Right ventricle myocardium inferior (tissue), 1 donor: Measurements from ENCODE around the gene NVL. TPM values are rescaled to one million over a fixed set of nuclear protein-coding genes. Genes with fewer than 3 reads are reported as not detected.
"Not testable (repeated sequence)": the region's sequence is repeated elsewhere in the genome, so short reads cannot be mapped to it uniquely, and the experiment has no call there.

Source experiments
- ATAC-seq: fragments of 200-7000 bp; cut with Tn5 transposase; one replicate; pipeline ENCODE4 v1.9.1; 2020; ENCODE audit warnings: mild to moderate bottlenecking, moderate library complexity
- DNase-seq: peaks from one replicate; pipeline ENCODE4 v3.0.0; 2021; ENCODE audit errors: missing footprints
- intact Hi-C: fragments of 100-400 bp; cut with DNase I; formaldehyde crosslinking; loops from one replicate; pipeline ENCODE4 v1.11.0; 2022
- total RNA-seq: library from RNA; stranded (reverse); fragmentation: NEBNext Ultra II Directional; extraction: Animal tissue kit (Norgen Biotek cat#: 25700); gene quantifications from one replicate; pipeline ENCODE4 v1.2.1, GENCODE V29; 2021
- donor health status: DM: no; HTN: yes; CAD: no; lungs with severe emphysema.

Gene NVL
- total RNA-seq, 1 donor from 2014 or later: 8.3 TPM

DNA sequence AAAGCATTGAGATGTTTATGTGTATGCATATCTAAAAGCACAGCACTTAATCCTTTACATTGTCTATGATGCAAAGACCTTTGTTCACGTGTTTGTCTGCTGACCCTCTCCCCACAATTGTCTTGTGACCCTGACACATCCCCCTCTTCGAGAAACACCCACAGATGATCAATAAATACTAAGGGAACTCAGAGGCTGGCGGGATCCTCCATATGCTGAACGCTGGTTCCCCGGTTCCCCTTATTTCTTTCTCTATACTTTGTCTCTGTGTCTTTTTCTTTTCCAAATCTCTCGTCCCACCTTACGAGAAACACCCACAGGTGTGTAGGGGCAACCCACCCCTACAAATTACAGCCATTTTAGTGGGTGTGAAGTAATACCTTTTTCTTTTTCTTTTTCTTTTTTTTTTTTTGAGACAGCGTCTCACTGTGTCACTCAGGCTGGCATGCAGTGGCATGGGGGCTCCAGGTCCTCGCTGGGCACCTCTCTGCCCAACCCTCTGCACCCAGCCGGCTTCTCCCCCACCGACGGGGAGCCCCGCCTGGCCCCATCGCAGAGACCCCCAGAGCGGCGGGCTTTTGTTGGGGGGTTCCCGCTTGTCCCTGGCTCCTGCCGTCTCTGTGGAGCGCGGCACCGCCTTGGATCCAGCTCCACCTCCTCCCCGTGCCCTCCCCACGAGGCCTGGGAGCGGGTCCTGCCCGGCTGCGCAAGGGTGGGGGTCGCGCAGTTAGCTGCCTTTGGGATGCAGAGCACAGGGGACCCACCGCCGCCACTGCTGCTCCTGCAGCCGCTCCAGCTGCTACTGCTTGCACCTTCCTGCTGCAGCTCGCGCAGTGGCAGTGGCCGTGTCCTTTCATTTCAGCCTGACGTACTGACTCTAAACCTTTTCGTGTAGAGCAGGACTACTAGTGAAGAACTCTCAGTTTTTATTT, 10.7 kb upstream of the NVL start:
- ATAC-seq, intact Hi-C loops, DNase-seq: not testable (repeated sequence)

DNA sequence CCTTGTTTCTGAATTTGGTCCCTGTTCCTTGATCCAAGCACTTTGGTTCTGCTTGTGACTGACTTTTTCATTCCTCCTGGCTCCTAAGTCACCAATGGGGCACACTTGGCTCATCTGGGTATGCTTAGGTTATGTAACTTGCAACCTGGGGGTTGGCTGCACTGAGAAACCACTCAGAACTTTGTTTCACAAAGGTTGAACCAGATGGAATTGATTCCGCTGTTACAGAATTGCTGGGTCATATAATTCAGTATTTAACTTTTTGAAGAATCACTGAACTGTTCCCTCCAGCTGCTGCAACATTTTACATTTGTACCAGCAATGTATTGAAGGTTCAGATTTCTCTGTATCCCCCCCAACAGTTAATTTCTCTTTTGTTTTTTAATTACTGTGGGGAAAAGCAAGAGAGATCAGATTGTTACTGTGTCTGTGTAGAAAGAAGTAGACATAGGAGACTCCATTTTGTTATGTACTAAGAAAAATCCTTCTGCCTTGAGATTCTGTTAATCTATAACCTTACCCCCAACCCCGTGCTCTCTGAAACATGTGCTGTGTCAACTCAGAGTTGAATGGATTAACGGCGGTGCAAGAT, 9.6 kb upstream of the NVL start:
- DNase-seq: no peak
- intact Hi-C loops: no loop called here

DNA sequence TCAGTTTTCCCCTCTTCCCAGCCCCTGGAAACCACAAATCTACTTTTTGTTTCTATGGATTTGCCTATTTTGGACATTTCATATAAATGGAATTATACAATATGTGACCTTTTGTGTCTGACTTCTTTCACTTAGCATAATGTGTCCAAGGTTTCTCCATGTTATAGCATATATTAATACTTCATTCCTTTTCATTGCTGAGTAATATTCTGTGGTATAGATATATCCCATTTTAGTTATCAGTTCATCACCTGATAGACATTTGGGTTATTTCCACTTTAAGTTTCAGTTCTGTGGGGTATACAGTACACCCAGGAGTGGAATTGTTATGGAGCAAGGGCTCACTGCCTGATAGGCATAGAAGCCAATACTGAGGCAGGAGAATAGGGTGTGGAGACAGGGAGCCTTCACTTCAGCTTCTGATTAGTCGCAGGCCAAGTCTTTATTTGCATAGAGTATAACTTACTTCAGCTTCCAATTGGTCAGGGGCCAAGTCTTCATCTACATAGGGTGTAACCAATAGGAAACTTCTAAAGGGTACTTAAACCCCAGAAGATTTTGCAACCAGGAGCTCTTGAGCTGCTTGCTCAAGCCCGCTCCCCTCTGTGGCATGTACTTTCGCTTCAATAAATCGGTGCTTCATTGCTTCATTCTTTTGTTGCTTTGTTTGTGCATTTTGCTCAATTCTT, 8.3 kb upstream of the NVL start:
- no peak for ATAC-seq
- DNase-seq: no peak
- intact Hi-C loops: no loop called here

More for the DNA sequence above, 9.6 kb upstream of the NVL start:
- no peak for ATAC-seq

DNA sequence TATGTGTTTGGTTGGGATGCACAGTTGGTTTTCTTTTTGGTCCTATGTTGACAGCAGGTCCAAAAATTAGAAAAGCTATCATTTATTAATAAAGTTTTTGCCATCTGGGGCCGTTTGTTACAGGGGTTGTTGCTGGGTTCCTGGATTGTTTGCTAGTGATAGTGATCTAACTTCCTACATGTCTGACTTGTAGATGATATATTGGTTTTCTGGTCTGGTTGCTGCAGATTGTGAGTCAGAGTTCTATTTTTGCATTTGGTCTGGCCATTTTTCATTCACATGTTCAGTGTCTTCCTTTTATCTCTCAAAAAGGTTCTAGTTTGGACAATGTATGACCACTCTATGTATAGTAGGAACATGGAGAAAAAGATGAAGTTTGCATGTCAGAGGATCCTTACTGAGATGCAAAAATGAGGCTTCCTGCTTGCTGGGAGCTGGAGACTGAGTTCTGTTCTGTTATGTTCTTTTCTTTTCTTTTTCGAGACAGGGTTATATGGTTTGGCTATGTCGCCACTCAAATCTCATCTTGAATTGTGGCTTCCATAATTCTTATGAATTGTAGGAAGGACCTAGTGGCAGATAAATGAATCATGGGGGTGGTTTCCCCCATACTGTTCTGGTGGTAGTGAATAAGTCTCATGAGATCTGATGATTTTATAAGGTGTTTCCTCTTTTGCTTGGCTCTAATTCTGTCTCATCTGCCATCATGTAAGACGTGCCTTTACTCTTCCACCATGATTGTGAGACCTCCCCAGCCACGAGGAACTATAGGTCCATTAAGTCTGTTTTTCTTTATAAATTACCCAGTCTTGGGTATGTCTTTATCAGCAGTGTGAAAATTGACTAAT, 4.2 kb upstream of the NVL start:
- intact Hi-C loops: loop anchor here (5.0 kb wide), 1 partner anchor 152 kb away; the partner anchor contains the start of gene DEGS1
- ATAC-seq (no peak), DNase-seq (no peak)

DNA sequence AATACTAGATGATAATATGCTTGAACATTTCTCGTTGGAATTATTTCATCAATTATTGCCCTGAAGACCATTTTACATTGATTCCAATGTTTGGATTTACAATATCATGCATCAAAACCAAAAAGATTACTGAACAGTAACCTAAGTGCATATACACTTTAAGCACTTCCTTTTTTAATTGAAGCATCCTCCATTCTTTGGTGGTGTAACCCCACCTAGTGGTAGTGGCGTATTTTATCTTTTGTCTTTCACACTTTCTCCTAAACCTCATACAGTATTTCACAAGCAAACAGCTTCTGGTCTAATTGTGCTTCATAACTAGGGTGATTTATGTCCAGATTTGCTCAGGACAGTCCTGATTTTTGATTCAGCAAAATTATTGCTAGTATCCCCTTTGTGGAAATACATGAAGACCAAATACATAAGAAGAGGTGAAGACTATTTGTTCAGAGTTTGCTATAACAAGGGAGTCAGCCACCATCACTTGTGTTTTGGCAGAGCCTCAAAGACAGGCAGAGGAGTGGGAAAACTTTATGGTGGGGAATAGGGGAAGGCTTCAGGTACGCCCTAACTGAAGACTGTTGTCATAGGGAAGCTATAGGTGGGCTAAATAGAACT, 3.4 kb upstream of the NVL start:
- DNase-seq (no peak), ATAC-seq (no peak)
- intact Hi-C loops: loop anchor here (5.0 kb wide), 1 partner anchor 151 kb away; the partner anchor contains the start of gene DEGS1

DNA sequence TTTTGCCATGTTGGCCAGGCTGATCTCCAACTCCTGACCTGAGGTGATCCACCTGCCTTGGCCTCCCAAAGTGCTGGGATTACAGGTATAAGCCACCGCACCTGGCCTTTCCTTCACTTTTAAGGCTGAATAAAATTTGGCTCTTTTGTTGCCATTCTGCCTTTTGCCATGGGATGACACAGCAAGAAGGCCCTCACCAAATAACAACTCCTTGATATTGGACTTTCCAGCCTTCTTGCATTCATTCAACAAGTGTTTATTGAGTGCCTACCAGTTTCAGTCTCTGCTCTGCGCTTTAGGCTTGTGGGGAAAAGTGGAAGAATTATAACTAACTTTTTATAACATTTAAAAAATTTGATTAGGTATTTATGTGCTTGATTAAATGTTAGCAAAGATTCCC, 1.9 kb upstream of the NVL start:
- intact Hi-C loops: loop anchor here (2.0 to 5.0 kb wide), 2 partner anchors 150 to 217 kb away; partner anchors contain the start of genes DEGS1 and FBXO28
- no peak for ATAC-seq
- DNase-seq: no peak

DNA sequence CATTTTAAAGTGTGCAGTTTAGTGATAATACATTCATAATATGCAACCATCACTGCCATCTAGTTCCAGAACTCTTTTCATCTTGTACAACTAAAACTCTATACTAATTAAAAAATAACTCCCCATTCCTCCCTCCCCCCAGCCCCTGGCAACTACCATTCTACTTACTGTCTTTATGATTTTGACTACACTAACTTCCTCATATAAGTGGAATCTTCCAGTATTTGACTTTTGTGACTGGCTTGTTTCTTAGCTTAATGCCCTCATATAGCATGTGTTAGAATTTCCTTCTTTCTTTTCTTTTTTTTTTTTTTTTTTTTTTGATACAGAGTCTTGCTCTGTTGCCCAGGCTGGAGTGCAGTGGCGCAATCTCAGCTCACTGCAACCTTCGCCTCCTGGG, 1.4 kb upstream of the NVL start:
- ATAC-seq (no peak), DNase-seq (no peak)
- intact Hi-C loops: loop anchor here (2.0 to 5.0 kb wide), 2 partner anchors 149 to 217 kb away; partner anchors contain the start of genes DEGS1 and FBXO28

DNA sequence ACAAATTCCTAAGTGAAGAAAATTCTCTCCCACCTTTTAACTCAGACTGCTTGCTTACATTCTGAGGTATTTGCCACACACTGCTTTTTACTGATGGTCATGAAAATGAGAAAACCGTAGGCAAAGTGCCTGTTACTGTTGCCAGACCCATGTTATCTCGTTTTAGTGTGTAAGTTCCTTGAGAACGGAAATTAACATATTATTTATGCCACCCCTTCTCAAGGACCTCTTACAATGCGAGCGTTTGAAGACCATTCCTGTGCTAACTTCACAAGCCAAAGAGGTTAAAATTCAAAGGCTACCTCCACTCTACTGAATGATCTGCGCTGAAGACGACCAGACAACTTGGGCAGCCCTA, 509 bp downstream of the NVL start:
- DNase-seq (no peak), ATAC-seq (no peak)
- intact Hi-C loops: no loop called here

DNA sequence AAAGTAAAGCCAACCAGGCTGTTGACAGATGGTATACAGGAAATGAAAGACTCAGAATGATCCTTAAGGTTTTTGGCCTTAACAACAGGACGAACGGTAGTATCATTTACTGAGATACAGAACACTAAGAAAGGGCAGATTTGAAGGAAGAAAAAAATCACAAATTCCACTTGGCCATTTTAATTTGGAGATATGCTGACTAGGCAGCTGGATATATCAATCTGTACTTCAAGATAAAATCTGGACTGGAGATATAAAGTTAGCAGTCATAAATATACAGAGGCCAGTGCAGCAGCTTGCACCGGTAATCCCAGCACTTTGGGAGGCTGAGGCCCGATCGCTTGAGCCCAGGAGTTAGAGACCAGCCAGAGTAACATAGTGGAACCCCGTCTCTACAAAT, 1.3 kb downstream of the NVL start:
- no peak for DNase-seq
- intact Hi-C loops: no loop called here
- no peak for ATAC-seq

DNA sequence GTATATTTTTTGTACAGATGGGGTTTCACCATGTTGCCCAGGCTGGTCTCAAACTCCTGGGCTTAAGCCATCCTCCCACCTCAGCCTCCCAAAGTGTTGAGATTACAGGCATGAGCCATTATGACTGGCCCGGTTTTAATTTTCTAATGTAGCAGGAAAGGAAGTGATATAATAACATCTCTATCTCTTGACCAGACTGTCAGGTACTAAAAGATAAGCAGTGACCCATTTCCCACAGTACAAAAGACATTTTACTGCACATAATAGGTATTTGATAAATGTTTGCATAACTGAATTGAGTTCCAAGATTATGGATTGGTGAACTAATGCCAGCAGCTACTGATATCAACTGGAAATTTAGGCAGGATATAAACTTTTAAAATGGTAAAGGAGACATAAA, 4.0 kb downstream of the NVL start:
- ATAC-seq (no peak), DNase-seq (no peak)
- intact Hi-C loops: no loop called here

DNA sequence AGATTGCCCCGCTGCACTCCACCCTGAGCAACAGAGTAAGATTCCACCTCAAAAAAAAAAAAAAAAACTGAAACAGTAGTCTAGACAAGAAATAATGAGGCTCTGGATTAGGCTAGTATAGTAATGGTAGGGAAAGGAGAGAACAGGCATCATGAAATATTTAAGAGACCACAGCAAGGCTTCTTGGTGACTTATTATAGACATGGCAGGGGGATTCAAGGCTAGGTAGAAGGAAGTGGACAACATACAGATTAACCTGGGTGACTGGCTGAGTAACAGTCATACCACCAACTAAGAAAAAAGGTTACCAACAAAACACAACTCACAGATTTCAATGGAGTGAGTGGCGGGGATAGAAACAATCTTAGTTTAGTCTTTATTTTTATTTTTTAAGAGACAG, 8.3 kb downstream of the NVL start:
- DNase-seq (no peak), ATAC-seq (no peak)
- intact Hi-C loops: no loop called here

DNA sequence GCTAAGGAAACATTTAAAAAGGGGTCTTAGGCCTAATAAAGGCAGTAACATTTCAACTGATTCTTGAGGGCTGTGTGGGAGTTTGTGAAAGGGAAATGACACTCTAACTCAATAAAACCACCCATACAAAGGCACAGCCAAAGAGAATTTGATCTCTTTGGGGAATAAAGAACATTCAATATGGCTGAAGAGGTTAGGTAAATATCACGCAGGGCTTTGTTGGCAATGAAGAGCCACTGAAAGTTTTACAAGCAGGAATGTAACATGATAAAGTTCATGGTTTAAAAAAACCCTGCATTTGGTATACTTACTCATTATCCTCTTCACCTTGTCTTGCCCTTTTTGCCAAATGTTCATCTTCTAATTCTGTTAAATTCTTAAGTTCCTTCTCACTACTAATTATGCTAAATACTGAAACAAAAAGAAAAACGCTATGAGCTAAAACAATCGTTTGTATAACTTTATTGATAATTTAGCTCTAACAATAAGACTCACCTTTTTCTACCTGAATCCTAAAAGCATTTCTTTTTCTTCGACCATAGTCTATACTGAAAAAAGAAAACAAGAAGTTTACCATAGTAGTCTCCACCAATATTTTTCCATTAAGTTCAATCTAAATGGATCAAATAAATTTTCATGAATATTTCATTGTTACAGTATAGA, 12.5 kb downstream of the NVL start:
- intact Hi-C loops: no loop called here
- no peak for DNase-seq
- no peak for ATAC-seq

DNA sequence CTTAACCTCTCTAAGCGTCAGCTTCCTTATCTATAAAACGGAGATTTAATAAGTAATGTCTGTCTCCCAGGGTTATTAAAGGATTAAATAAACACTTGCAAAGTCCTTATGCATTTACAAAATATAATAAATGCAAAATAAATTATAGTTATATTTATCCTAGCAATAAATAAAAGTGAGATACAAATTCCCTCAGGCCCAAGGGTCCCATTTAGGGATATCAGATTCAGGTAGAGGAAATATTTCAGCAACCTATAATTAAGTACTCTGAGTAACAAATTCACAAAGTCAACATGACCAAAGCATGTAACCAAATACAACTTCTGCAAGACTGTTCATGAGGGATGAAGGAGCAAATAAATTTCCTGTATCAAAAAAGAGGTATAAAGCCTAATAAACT, 17.9 kb downstream of the NVL start:
- intact Hi-C loops: no loop called here
- ATAC-seq: no peak
- no peak for DNase-seq

DNA sequence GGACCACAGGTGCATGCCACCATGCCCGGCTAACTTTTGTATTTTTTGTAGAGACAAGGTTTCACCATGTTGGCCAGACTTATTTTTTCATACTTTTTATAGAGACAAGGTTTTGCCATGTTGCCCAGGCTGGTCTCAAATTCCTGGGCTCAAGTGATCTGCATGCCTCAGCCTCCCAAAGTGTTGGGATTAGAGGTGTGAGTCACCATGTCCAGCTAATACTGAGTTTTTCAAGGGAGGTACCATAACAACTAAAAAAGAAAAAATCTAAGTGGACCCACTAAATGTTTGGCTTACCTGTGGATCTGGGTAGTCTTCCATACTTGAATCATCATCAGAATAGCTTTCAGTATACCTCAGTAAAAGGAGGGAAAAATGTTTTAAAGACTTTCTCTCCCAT, 18.5 kb downstream of the NVL start:
- DNase-seq, ATAC-seq, intact Hi-C loops: not testable (repeated sequence)

DNA sequence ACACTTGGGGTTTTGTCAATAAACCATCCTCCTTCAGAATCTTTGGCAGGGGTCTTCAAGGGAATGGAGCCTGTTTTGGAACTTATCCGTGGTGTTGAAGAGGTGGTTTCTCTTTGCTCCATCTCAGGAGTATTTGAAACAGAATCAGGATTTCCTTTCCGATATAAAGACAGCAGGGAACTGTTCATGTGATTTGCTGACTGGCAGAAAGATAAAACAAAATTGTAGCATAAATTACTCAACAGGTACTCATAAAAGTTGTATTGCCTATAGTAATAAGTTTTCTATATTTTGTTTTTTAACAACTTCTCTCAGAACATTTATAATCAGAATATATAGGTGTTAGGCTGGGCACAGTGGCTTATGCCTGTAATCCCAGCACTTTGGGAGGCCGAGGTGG, 21.9 kb downstream of the NVL start:
- ATAC-seq (no peak), DNase-seq (no peak)
- intact Hi-C loops: no loop called here

DNA sequence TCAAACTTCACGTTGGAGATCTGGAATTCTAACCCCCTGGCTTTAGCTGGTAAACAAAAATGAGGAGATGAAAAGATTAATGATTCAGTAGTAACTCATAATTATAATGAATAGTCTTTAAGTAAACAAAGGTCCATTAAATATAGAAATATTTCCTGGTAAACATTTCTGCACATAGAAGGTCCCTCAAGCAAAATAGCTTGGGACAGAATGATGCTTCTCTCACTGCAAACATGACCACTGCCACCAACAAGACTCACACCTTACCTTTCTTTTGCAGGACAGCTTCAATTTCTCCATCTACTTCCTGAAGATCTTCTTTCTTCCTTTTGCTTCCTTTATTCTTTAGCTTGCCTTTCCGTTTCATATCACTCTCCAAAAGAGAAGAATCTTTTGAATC, 25.2 kb downstream of the NVL start:
- no peak for ATAC-seq
- DNase-seq: no peak
- intact Hi-C loops: no loop called here

DNA sequence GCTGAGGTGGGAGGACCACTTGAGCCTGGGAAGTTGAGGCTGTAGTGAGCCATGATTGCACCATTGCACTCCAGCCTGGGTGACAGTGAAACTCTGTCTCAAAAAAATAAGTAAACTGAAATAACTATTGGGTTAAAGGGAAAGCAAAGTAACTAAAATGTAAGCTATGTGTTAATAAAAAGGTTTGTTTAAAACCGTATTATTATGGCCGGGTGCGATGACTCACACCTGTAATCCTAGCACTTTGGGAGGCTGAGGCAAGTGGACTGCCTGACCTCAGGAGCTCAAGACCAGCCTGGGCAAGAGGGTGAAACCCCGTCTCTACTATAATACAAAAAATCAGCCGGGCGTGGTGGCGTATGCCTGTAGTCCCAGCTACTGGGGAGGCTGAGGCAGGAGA, 27.0 kb downstream of the NVL start:
- DNase-seq (no peak), ATAC-seq (no peak)
- intact Hi-C loops: no loop called here

DNA sequence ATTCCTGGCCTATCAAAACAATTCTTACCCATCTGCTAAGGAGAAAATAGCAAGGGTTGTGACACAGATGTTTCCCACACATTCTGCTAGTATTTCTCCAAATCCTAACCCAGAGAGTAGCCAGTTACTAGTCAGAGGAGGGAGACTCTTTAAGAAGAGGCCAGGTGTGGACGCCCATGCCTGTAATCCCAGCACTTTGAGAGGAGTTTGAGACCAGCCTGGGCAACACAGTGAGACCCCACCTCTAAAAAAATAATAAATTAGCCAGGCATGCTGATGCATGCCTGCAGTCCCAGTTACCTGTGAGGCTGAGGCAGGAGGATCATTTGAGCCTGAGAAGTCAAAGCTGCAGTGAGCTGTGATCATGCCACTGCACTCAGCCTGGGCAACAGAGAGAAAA, 28.6 kb downstream of the NVL start:
- DNase-seq (no peak), ATAC-seq (no peak)
- intact Hi-C loops: no loop called here
